Measurements from ENCODE around the gene DLST. TPM values are rescaled to one million over a fixed set of nuclear protein-coding genes. Genes with fewer than 3 reads are reported as not detected.

DLST gene
- total RNA-seq, 1 donor from 2014 or later = 74.5 TPM

- Mint-ChIP-seq H3K9me3 (ENCODE audit: low read depth) (no peaks in the 10 kb centered on the region), H3K27me3 (ENCODE audit: low read depth) (no peaks in the 10 kb centered on the region), H3K4me1 (ENCODE audit: low read depth) (peaks cover 7% of the 10 kb centered on the region), H3K36me3 (ENCODE audit: low read depth) (no peaks in the 10 kb centered on the region), H3K27ac (ENCODE audit: unreplicated experiment) (no peak overlapping the region), H3K4me3 (ENCODE audit: unreplicated experiment) (no peak overlapping the region)
- no peak for DNase-seq (ENCODE audit: low spot score)
- no peak for TF ChIP-seq CTCF (IDR thresholded peaks at IDR 0.05)
These were observed 28.2 kb downstream of the DLST start for GRCh38 chr14:74909911-74910310.

GRCh38 chr14:74910556-74910955 is 28.8 kb downstream of the DLST start:
- no peaks in the 10 kb centered on the region for H3K36me3 Mint-ChIP-seq (ENCODE audit: low read depth)
- no peaks in the 10 kb centered on the region for H3K9me3 Mint-ChIP-seq (ENCODE audit: low read depth)
- DNase-seq (ENCODE audit: low spot score) = no peak
- TF ChIP-seq CTCF (IDR thresholded peaks at IDR 0.05) = no peak
- H3K4me3 Mint-ChIP-seq (ENCODE audit: unreplicated experiment) = no peak overlapping the region
- no peak overlapping the region for H3K27ac Mint-ChIP-seq (ENCODE audit: unreplicated experiment)
- H3K27me3 Mint-ChIP-seq (ENCODE audit: low read depth) = no peaks in the 10 kb centered on the region
- H3K4me1 Mint-ChIP-seq (ENCODE audit: low read depth) = peaks cover 5% of the 10 kb centered on the region

- peaks cover 2% of the 10 kb centered on the region for H3K4me1 Mint-ChIP-seq (ENCODE audit: low read depth)
These were observed 29.5 kb downstream of the DLST start for GRCh38 chr14:74911221-74911620.

GRCh38 chr14:74911704-74912103 is 30.0 kb downstream of the DLST start:
- Mint-ChIP-seq H3K27ac (ENCODE audit: unreplicated experiment) (no peak overlapping the region), H3K4me1 (ENCODE audit: low read depth) (peaks cover 4% of the 10 kb centered on the region)
- TF ChIP-seq CTCF (IDR thresholded peaks at IDR 0.05) = no peak

More at GRCh38 chr14:74911221-74911620, 29.5 kb downstream of the DLST start:
- Mint-ChIP-seq H3K36me3 (ENCODE audit: low read depth) (no peaks in the 10 kb centered on the region), H3K27me3 (ENCODE audit: low read depth) (no peaks in the 10 kb centered on the region), H3K4me3 (ENCODE audit: unreplicated experiment) (no peak overlapping the region), H3K9me3 (ENCODE audit: low read depth) (no peaks in the 10 kb centered on the region), H3K27ac (ENCODE audit: unreplicated experiment) (no peak overlapping the region)
- DNase-seq (ENCODE audit: low spot score) = no peak
- TF ChIP-seq CTCF (IDR thresholded peaks at IDR 0.05) = no peak

GRCh38 chr14:74912111-74912510 is 30.4 kb downstream of the DLST start:
- Mint-ChIP-seq H3K4me3 (ENCODE audit: unreplicated experiment) (no peak overlapping the region), H3K9me3 (ENCODE audit: low read depth) (no peaks in the 10 kb centered on the region), H3K4me1 (ENCODE audit: low read depth) (peaks cover 6% of the 10 kb centered on the region), H3K36me3 (ENCODE audit: low read depth) (no peaks in the 10 kb centered on the region), H3K27me3 (ENCODE audit: low read depth) (no peaks in the 10 kb centered on the region), H3K27ac (ENCODE audit: unreplicated experiment) (no peak overlapping the region)
- DNase-seq (ENCODE audit: low spot score) = no peak
- TF ChIP-seq CTCF (IDR thresholded peaks at IDR 0.05) = no peak

More at GRCh38 chr14:74911704-74912103, 30.0 kb downstream of the DLST start:
- Mint-ChIP-seq H3K36me3 (ENCODE audit: low read depth) (no peaks in the 10 kb centered on the region), H3K27me3 (ENCODE audit: low read depth) (no peaks in the 10 kb centered on the region), H3K9me3 (ENCODE audit: low read depth) (no peaks in the 10 kb centered on the region), H3K4me3 (ENCODE audit: unreplicated experiment) (no peak overlapping the region)
- DNase-seq (ENCODE audit: low spot score) = no peak

All from chondrocyte (in vitro differentiated cells).